ENCODE measurements around the gene S100A9. TPM values are rescaled to one million over a fixed set of nuclear protein-coding genes. Genes with fewer than 3 reads are reported as not detected.

The S100A9 gene
- total RNA-seq, 1 experiment from 2014 or later = not detected

DNA sequence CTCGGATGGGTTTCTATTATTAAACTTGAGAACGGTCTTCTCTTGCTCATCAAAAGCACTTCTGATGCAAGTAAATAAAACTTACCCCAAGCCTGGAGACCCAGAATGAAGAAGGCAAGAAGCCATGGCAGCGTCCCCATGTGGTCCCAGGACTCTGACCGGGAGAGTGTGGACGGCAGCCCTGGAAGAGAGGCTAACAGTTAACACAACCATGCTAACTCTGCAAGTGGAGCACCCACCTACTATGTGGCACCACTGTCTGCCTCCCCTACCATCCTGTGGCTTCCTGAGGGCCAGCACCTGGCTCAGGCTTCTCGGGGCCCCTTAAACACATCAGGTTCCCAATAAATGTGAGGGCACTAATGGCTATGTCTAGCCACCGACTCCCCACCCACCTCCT lies 47.1 kb upstream of the S100A9 start:
- Mint-ChIP-seq H3K27ac (no peak overlapping the region), H3K4me3 (no peak overlapping the region), H3K4me1 (peaks cover 10 to 15% of the 10 kb centered on the region in 2 experiments), H3K9me3 (peaks cover 5 to 14% of the 10 kb centered on the region in 2 experiments; a peak in 2 of 5 replicates), H3K36me3 (ENCODE audit: insufficient read depth in 1 of 3, low read depth in 3 of 3) (no peaks in the 10 kb centered on the region; a peak in 1 of 7 replicates), H3K27me3 (ENCODE audit: low read depth) (peaks cover 7% of the 10 kb centered on the region)
- Histone ChIP-seq H4K91ac (ENCODE audit: insufficient read length, low read depth, low read length) (no peak overlapping the region), H4K20me1 (ENCODE audit: control insufficient read depth, insufficient read depth, insufficient read length) (no peaks in the 10 kb centered on the region), H3K23me2 (ENCODE audit: insufficient read length, low read depth, low read length, poor library complexity, severe bottlenecking) (no peaks in the 10 kb centered on the region), H2BK120ac (ENCODE audit: low read depth, low read length, poor library complexity, severe bottlenecking) (no peak overlapping the region), H3K4ac (ENCODE audit: low read depth, low read length) (no peak overlapping the region), H3K9me3 (ENCODE audit: control insufficient read depth, low read depth, low read length) (no peaks in the 10 kb centered on the region), H3K79me1 (ENCODE audit: insufficient read depth, low read depth, low read length, poor library complexity, severe bottlenecking) (no peaks in the 10 kb centered on the region), H3K4me1 (ENCODE audit: insufficient read depth, low read length) (no peaks in the 10 kb centered on the region; the same call in 1 of the 2 replicates), H3K56ac (ENCODE audit: insufficient read length, low read depth, low read length) (no peak overlapping the region), H3K27ac (ENCODE audit: insufficient read length, low read depth, low read length) (no peak overlapping the region), H3K23ac (ENCODE audit: insufficient read length, low read depth, low read length) (no peak overlapping the region), H4K8ac (replicated peaks; ENCODE audit: insufficient read length, low read depth, low read length) (no peak overlapping the region), H3K27me3 (ENCODE audit: insufficient read depth, low read length) (no peaks in the 10 kb centered on the region), H3K18ac (ENCODE audit: insufficient read length, low read depth, low read length) (no peak overlapping the region), H2AK5ac (ENCODE audit: insufficient read length, low read length) (no peak overlapping the region), H3K4me2 (ENCODE audit: insufficient read depth, insufficient read length, low read length) (no peak overlapping the region), H2BK12ac (ENCODE audit: insufficient read length, low read depth, low read length) (no peak overlapping the region), H2AFZ (ENCODE audit: low read length) (no peak overlapping the region), H3T11ph (ENCODE audit: low read length) (no peak overlapping the region), H2BK20ac (ENCODE audit: low read depth, low read length, poor library complexity, severe bottlenecking) (no peak overlapping the region), H3K9ac (ENCODE audit: extremely low read depth, insufficient read length, low read length) (no peak overlapping the region), H2BK5ac (ENCODE audit: insufficient read length, low read length) (no peak overlapping the region), H3K14ac (ENCODE audit: insufficient read depth, low read length) (no peak overlapping the region), H4K5ac (ENCODE audit: insufficient read length, low read depth, low read length) (no peak overlapping the region), H3K79me2 (ENCODE audit: insufficient read depth, low read length) (no peaks in the 10 kb centered on the region), H2BK15ac (ENCODE audit: low read depth, low read length) (no peak overlapping the region)
- TF ChIP-seq, protein P1, sequence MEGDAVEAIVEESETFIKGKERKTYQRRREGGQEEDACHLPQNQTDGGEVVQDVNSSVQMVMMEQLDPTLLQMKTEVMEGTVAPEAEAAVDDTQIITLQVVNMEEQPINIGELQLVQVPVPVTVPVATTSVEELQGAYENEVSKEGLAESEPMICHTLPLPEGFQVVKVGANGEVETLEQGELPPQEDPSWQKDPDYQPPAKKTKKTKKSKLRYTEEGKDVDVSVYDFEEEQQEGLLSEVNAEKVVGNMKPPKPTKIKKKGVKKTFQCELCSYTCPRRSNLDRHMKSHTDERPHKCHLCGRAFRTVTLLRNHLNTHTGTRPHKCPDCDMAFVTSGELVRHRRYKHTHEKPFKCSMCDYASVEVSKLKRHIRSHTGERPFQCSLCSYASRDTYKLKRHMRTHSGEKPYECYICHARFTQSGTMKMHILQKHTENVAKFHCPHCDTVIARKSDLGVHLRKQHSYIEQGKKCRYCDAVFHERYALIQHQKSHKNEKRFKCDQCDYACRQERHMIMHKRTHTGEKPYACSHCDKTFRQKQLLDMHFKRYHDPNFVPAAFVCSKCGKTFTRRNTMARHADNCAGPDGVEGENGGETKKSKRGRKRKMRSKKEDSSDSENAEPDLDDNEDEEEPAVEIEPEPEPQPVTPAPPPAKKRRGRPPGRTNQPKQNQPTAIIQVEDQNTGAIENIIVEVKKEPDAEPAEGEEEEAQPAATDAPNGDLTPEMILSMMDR (conservative IDR thresholded peaks at IDR 0.05) = no peak
- no CpG with 5 or more reads among the region's 7 CpGs for WGBS (ENCODE audit: extremely low coverage, insufficient read length, low lambda C conversion rate)
- DNase-seq = no peak

Measured in H9 (cell line).